CD4-positive, alpha-beta T cell treated with Interleukin-1 beta for 1 hour (primary cell): ENCODE measurements around the gene HCRTR1.
A peak's percentile ranks its signal among the peaks of the same experiment; 100 is the strongest.

Source experiments
- DNase-seq, 2 donors: peaks; one replicate each; pipeline ENCODE4 v3.0.0-alpha.2; 2020 to 2022

The HCRTR1 gene

GRCh38 chr1:31598980-31599379, 18.5 kb upstream of the HCRTR1 start:
- no peak for DNase-seq

DNA sequence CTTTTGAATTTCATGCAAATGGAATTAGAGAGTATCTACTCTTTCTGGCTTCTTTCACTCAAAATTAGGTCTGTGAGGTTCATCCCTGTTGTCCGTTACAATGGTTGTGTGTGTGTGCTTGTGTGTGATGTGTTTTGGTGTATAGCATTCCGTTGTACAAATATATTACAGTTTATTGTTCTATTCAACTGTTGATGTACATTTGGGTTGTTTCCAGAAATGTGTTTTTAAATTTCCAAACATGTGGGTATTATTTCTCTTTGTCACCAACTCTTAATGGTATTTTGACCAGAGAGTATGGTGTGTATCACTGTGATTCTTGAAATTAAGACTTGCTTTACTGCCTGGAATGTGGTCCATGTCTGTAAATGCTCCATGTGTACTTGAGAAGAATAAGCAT, 16.8 kb upstream of the HCRTR1 start:
- no peak for DNase-seq

GRCh38 chr1:31602081-31602480, 15.4 kb upstream of the HCRTR1 start:
- no peak for DNase-seq

- peak; percentile 8 to 67 for DNase-seq
These were observed 11.5 kb upstream of the HCRTR1 start for GRCh38 chr1:31605908-31606427.

- no peak for DNase-seq
These were observed 10.1 kb upstream of the HCRTR1 start for GRCh38 chr1:31607360-31607759.

DNA sequence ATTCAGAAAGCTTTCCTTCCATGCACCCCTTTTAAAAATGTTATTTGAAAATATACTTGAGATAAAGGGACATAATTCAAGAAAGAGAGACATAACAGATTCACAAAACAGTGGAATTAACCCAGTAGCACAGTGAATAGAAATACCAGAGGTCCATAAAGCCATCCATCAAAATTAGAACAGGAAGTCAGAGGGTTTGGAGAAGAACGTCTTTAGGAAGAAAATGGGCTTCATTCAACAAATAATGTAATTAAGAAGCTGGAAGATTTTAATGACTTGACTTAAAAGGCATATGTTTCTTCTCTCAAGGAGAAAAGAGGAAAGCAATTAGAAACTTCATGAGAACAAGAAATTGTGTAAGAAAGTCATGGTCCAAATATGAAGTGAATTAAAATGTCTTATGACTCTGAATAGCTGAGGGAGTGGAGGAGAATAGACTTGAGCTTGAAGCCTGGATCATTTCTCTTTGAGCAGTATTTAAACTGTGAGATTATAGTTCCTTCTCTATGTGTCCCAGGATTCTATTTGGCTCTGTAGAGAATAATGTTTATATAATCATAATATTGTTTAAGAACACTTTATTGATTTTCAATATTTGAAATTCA, 7.9 kb upstream of the HCRTR1 start:
- DNase-seq: no peak

GRCh38 chr1:31614414-31615005, 3.0 kb upstream of the HCRTR1 start:
- DNase-seq: no peak

GRCh38 chr1:31615414-31615813, 2.1 kb upstream of the HCRTR1 start:
- DNase-seq: no peak

GRCh38 chr1:31615939-31616338, 1.6 kb upstream of the HCRTR1 start:
- no peak for DNase-seq

DNA sequence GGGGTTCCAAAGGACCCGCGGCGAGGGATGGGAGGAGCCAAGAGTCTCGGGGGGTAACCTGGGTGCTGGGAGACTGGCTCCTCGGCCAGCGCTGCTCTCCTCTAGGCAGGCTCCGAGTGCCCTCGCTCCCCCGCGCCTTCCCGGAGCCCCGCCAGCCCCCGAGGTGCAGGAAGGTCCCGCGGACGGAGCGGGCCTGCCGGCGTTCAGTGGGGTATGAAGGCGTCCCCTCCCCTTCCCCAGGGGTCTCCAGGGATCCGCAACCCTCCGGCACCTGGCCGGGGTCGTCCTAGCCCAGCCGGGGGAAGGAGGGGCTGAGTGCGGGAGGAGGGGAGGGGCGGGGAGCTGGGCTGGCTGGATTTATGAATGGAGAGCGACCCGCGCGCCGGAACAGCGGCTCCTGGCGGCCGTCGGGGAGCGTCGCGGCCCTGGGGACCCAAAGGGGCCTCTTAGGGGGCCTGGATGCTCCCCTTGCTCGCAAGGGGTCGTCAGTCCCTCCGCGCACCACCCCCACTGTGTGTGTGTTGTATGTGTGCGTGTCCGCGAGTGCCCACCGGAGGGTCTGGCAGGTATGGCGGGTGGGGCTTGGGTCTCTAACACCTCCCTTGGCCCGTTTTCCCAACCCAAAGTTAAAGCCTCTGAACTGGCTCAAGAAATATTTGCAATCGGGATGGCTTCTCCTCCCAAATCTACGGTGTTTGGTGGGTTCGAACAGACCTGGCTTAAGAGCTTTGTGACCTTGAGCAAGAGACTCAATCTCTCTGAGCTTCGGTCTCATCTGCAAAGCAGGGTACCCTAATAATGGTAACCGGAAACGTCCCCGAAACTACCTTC, 642 bp downstream of the HCRTR1 start:
- DNase-seq: peak; percentile 21 to 37

DNA sequence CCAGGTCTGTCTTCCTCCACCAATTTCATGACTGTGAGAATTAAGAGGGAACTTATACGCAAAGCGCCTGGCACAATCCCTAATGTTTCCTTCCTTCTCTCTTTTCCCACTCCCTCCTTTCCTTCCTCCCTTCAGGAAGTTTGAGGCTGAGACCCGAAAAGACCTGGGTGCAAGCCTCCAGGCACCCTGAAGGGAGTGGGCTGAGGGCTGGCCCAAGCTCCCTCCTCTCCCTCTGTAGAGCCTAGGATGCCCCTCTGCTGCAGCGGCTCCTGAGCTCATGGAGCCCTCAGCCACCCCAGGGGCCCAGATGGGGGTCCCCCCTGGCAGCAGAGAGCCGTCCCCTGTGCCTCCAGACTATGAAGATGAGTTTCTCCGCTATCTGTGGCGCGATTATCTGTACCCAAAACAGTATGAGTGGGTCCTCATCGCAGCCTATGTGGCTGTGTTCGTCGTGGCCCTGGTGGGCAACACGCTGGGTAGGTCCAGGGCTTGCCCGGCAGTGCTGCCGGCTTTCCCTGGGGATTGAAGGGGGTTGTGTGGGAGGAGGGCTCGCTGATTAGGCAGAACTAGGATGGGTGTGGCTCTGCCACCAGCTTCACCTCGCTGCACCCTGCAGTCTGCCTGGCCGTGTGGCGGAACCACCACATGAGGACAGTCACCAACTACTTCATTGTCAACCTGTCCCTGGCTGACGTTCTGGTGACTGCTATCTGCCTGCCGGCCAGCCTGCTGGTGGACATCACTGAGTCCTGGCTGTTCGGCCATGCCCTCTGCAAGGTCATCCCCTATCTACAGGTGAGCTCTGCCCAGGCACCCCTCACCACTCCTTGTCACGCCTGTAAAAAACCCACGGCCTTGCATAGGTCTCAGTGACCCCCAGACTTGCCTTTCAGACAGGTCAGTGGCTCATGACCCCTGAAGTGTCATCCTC, 1.7 kb downstream of the HCRTR1 start:
- DNase-seq: no peak

GRCh38 chr1:31620631-31621497, 3.4 kb downstream of the HCRTR1 start:
- no peak for DNase-seq

DNA sequence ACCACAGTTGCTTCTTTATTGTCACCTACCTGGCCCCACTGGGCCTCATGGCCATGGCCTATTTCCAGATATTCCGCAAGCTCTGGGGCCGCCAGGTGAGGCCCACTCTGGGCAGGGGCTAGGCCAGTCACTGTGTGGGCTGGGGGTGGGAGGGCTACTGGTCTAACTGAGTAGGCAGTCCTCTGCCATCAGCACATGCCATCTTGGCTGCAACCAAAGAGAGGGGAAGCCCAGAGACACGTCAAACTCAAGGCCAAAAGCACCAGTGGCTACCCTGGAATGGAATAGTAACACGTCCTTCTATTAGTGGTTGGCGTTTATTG, 4.0 kb downstream of the HCRTR1 start:
- DNase-seq: no peak

DNA sequence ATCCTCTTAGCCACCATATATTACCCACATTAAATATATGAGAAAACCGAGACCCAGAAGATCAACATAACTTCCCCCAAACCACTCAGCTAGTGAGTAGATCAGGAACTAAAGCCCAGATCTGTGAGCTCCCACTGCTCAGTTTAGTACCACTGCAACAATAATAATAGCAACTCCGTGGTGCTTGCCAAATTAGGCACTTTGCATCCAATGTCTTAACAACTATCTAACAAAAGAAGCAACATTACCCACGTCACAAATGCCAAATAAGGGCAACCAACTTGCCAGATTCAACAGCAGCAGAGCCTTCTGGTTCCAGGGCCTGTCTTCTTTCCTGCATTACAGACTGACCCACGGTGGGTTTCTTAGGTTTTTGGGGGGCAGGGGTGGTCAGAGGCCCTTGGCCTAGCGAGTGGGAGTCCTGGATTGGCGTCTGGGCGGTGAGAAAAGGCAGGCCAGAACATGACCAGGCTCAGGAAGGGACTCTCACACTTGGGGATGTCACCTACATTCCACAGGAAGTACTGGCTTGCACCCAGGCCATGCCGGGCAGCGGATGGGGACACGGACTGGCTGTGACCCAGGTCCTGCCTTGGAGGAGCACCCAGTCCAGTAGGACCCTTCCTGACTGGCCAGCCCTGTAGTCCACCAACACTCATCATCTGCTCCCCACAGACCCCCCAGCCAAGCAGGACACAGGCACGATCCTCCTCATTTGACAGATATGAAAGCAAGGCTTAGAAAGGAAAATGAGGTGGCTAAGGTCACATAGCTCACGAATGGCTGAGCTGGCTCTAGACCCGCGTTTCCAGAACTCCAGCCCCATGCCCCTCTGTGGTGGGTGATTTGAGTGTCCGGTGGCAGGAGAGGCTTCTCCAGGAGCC, 4.6 kb downstream of the HCRTR1 start:
- no peak for DNase-seq

- DNase-seq: no peak
These were observed 5.9 kb downstream of the HCRTR1 start for GRCh38 chr1:31623365-31623764.

DNA sequence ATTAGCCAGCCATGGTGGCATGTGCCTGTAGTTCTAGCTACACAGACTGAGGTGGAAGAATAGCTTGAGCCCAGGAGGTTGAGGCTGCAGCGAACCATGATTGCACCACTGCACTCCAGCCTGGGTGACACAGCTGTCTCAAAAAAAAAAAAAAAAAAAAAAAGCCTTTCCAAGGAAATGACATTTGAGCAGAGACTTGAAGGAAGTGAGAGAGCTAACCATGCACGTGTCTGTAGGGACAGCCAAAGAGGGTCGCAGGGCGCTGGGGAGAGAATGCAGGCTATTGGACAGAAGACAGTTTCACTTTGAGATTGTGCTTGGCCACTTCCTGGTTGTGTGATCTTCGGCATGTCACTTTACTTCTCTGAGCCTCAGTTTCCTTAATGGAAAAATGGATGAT, 6.8 kb downstream of the HCRTR1 start:
- no peak for DNase-seq

- DNase-seq: no peak
These were observed 7.4 kb downstream of the HCRTR1 start for GRCh38 chr1:31624731-31625514.

GRCh38 chr1:31625561-31626222, 8.2 kb downstream of the HCRTR1 start:
- DNase-seq: no peak
